Nephron (organoid): ENCODE data around the gene ATG9A.
"Not testable (repeated sequence)": the region's sequence is repeated elsewhere in the genome, so short reads cannot be mapped to it uniquely, and the experiment has no call there.

Experiments
- H3K27ac Mint-ChIP-seq, 3 experiments: 2 replicates each; pipeline ENCODE4 v1.8.0; 2020; ENCODE audit warnings: mixed read lengths in 3 of 3, mild to moderate bottlenecking in 2 of 3, moderate library complexity in 1 of 3
- H3K27me3 Mint-ChIP-seq: 2 replicates; pipeline ENCODE4 v1.8.0; 2021; ENCODE audit warnings: low read depth, mild to moderate bottlenecking, moderate library complexity, mixed read lengths
- H3K36me3 Mint-ChIP-seq: 2 replicates; pipeline ENCODE4 v1.8.0; 2020; ENCODE audit warnings: low read depth, mixed read lengths
- H3K4me1 Mint-ChIP-seq: 2 replicates; pipeline ENCODE4 v1.8.0; 2020; ENCODE audit warnings: mixed read lengths
- H3K4me3 Mint-ChIP-seq, 3 experiments: 2 replicates each; pipeline ENCODE4 v1.8.0; 2020; ENCODE audit warnings: mild to moderate bottlenecking in 3 of 3, mixed read lengths in 3 of 3, moderate library complexity in 2 of 3
- H3K9me3 Mint-ChIP-seq: 2 replicates; pipeline ENCODE4 v1.8.0; 2020; ENCODE audit warnings: mixed read lengths
- TF ChIP-seq, protein P1 (sequence below), 3 experiments: fragments of 200-600 bp; sonication (generic); IDR thresholded peaks; one replicate each; pipeline ENCODE4 v1.5.0; 2021; ENCODE audit warnings: antibody characterized with exemption in 3 of 3; ENCODE audit not compliant: unreplicated experiment in 3 of 3

ATG9A gene

GRCh38 chr2:219206328-219207133 is 22.9 kb downstream of the ATG9A start, which contains the start of gene ZFAND2B:
Gene ZFAND2B (plus strand): TSS chr2:219206782. CDS start chr2:219206988, 206 bp downstream.
- H3K9me3 Mint-ChIP-seq: no peaks in the 10 kb centered on the region
- H3K4me3 Mint-ChIP-seq: peak within 1 kb of the TSS; percentile 83 to 97 (median 92)
- H3K27me3 Mint-ChIP-seq: peaks cover 7% of the 10 kb centered on the region
- H3K27ac Mint-ChIP-seq: peak within 1 kb of the TSS; percentile 90 to 97 (median 95)
- peaks cover 23% of the 10 kb centered on the region for H3K36me3 Mint-ChIP-seq
- peaks cover 23% of the 10 kb centered on the region for H3K4me1 Mint-ChIP-seq
- TF ChIP-seq, protein P1, sequence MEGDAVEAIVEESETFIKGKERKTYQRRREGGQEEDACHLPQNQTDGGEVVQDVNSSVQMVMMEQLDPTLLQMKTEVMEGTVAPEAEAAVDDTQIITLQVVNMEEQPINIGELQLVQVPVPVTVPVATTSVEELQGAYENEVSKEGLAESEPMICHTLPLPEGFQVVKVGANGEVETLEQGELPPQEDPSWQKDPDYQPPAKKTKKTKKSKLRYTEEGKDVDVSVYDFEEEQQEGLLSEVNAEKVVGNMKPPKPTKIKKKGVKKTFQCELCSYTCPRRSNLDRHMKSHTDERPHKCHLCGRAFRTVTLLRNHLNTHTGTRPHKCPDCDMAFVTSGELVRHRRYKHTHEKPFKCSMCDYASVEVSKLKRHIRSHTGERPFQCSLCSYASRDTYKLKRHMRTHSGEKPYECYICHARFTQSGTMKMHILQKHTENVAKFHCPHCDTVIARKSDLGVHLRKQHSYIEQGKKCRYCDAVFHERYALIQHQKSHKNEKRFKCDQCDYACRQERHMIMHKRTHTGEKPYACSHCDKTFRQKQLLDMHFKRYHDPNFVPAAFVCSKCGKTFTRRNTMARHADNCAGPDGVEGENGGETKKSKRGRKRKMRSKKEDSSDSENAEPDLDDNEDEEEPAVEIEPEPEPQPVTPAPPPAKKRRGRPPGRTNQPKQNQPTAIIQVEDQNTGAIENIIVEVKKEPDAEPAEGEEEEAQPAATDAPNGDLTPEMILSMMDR (IDR thresholded peaks at IDR 0.05; ENCODE audit: unreplicated experiment in 3 of 3): peak in 1 of 3 experiments; percentile 22

- Mint-ChIP-seq H3K9me3 (no peaks in the 10 kb centered on the region), H3K36me3 (peaks cover 20% of the 10 kb centered on the region), H3K4me1 (peaks cover 23% of the 10 kb centered on the region), H3K27ac (peak overlapping the region; percentile 90 to 97 (median 95)), H3K4me3 (peak overlapping the region; percentile 83 to 97 (median 92)), H3K27me3 (peaks cover 7% of the 10 kb centered on the region)
- TF ChIP-seq, protein P1 (IDR thresholded peaks at IDR 0.05; ENCODE audit: unreplicated experiment in 3 of 3): no peak
Observed at GRCh38 chr2:219205981-219206327, 23.5 kb downstream of the ATG9A start.

- TF ChIP-seq, protein P1 (IDR thresholded peaks at IDR 0.05; ENCODE audit: unreplicated experiment in 3 of 3): no peak
- Mint-ChIP-seq H3K27ac (peak overlapping the region in 2 of 3 experiments; percentile 24 to 52), H3K9me3 (no peaks in the 10 kb centered on the region), H3K36me3 (peaks cover 15% of the 10 kb centered on the region), H3K4me1 (peaks cover 23% of the 10 kb centered on the region), H3K27me3 (peaks cover 7% of the 10 kb centered on the region), H3K4me3 (peak overlapping the region; percentile 69 to 83 (median 71))
Observed at GRCh38 chr2:219205165-219205538, 24.3 kb downstream of the ATG9A start.

GRCh38 chr2:219204425-219205164 is 24.8 kb downstream of the ATG9A start:
- H3K36me3 Mint-ChIP-seq: peaks cover 10% of the 10 kb centered on the region
- peak overlapping the region in 1 of 3 experiments; percentile 24 for H3K27ac Mint-ChIP-seq
- peak overlapping the region; percentile 23 to 71 (median 69) for H3K4me3 Mint-ChIP-seq
- TF ChIP-seq, protein P1 (IDR thresholded peaks at IDR 0.05; ENCODE audit: unreplicated experiment in 3 of 3): no peak
- no peaks in the 10 kb centered on the region for H3K9me3 Mint-ChIP-seq
- peaks cover 7% of the 10 kb centered on the region for H3K27me3 Mint-ChIP-seq
- H3K4me1 Mint-ChIP-seq: peaks cover 23% of the 10 kb centered on the region

- H3K9me3 Mint-ChIP-seq, H3K4me3 Mint-ChIP-seq, H3K27ac Mint-ChIP-seq, H3K4me1 Mint-ChIP-seq, H3K36me3 Mint-ChIP-seq: not testable (repeated sequence)
- H3K27me3 Mint-ChIP-seq: peaks cover 11% of the 10 kb centered on the region
Observed at GRCh38 chr2:219201331-219201730, 28.1 kb downstream of the ATG9A start.

- H3K36me3 Mint-ChIP-seq, H3K9me3 Mint-ChIP-seq, H3K4me1 Mint-ChIP-seq: not testable (repeated sequence)
- peak overlapping the region; percentile 6 to 74 (median 50) for H3K27ac Mint-ChIP-seq
- H3K27me3 Mint-ChIP-seq: peaks cover 11% of the 10 kb centered on the region
- peak overlapping the region in 2 of 3 experiments; percentile 46 to 58 for H3K4me3 Mint-ChIP-seq
Observed at GRCh38 chr2:219200502-219201326, 28.7 kb downstream of the ATG9A start.
